Panc1 (cell line): ENCODE measurements around the gene EMC6. TPM values are rescaled to one million over a fixed set of nuclear protein-coding genes. Genes with fewer than 3 reads are reported as not detected.

Experiments used
- ATAC-seq: fragments of 200-7000 bp; cut with Tn5 transposase; 2 replicates; pipeline ENCODE4 v1.9.1; 2020; ENCODE audit warnings: mild to moderate bottlenecking, moderate library complexity
- BruUV-seq: library from RNA; stranded (reverse); fragments of 400-500 nt; replicated peaks from 2 replicates; lab custom pipeline; 2021; lab: Mats Ljungman, UMichigan
- CTCF ChIA-PET: fragments of 300-600 bp; sonication (Branson Sonifier 250); formaldehyde crosslinking; loops from one replicate; lab custom pipeline; 2022; ENCODE audit warnings: antibody characterized with exemption; lab: Charles Lee
- POLR2A ChIA-PET: fragments of 300-600 bp; sonication (Branson Sonifier 250); formaldehyde crosslinking; loops from one replicate; lab custom pipeline; 2022; ENCODE audit warnings: antibody characterized with exemption; lab: Charles Lee
- DNase-seq: peaks from one replicate; pipeline ENCODE4 v3.0.0-alpha.2; 2010; ENCODE audit warnings: low read depth, low spot score
- H3K27ac ChIP-seq: 2 replicates; pipeline ENCODE4 v1.5.1; 2011; ENCODE audit warnings: mild to moderate bottlenecking, low read length, inconsistent platforms
- H3K27me3 ChIP-seq: fragments of 200-500 bp; sonication (Bioruptor generic); 2 replicates; pipeline ENCODE4 v1.6.0; 2014; ENCODE audit warnings: low read length, inconsistent platforms; ENCODE audit not compliant: control insufficient read depth, insufficient read depth
- H3K36me3 ChIP-seq: fragments of 200-500 bp; sonication (Bioruptor generic); 2 replicates; pipeline ENCODE4 v1.5.1; 2014; ENCODE audit warnings: inconsistent platforms, mild to moderate bottlenecking, low read length, moderate library complexity; ENCODE audit not compliant: control insufficient read depth, insufficient read depth
- H3K4me1 ChIP-seq: 2 replicates; pipeline ENCODE4 v1.5.1; 2011; ENCODE audit warnings: inconsistent platforms, mild to moderate bottlenecking, low read length, moderate library complexity; ENCODE audit not compliant: control insufficient read depth, insufficient read depth
- H3K4me3 ChIP-seq, 2 experiments: 2 replicates each; pipeline ENCODE4 v1.5.1; 2011 to 2012; ENCODE audit warnings: low read depth in 2 of 2, low read length in 2 of 2, mild to moderate bottlenecking in 2 of 2, inconsistent platforms in 1 of 2, moderate library complexity in 1 of 2
- H3K9me3 ChIP-seq: fragments of 200-500 bp; sonication (Bioruptor generic); 2 replicates; pipeline ENCODE4 v1.5.1; 2014; ENCODE audit warnings: low read depth, mild to moderate bottlenecking, inconsistent platforms, low read length, moderate library complexity; ENCODE audit not compliant: control insufficient read depth, insufficient read depth
- CTCF ChIP-seq: fragments of 450-650 bp; IDR thresholded peaks from 2 replicates; pipeline ENCODE4 v1.5.1; 2017; ENCODE audit warnings: mild to moderate bottlenecking
- POLR2AphosphoS5 ChIP-seq: IDR thresholded peaks from 2 replicates; pipeline ENCODE4 v1.6.1; 2012; ENCODE audit warnings: mild to moderate bottlenecking, low read depth, low read length, moderate library complexity
- REST ChIP-seq, 2 experiments: IDR thresholded peaks; 2 replicates each; pipeline ENCODE4 v1.6.1; 2011 to 2012; ENCODE audit warnings: low read depth in 2 of 2, control low read depth in 1 of 2, low read length in 1 of 2, mild to moderate bottlenecking in 1 of 2, moderate library complexity in 1 of 2; ENCODE audit not compliant: insufficient read depth in 1 of 2
- SIN3A ChIP-seq: IDR thresholded peaks from 2 replicates; pipeline ENCODE4 v1.6.1; 2012; ENCODE audit warnings: low read depth, mild to moderate bottlenecking, low read length, moderate library complexity, borderline replicate concordance; ENCODE audit not compliant: insufficient read depth
- TCF7L2 ChIP-seq: IDR thresholded peaks from 2 replicates; pipeline ENCODE4 v1.6.1; 2011; ENCODE audit warnings: mild to moderate bottlenecking, low read depth, low read length, inconsistent platforms
- in situ Hi-C: cut with HindIII; loops from 2 replicates; pipeline ENCODE4 v1.10.0; 2016; ENCODE audit warnings: low sequenced_read_pairs, low pct_unique_long_range_greater_than_20kb
- intact Hi-C: fragments of 100-400 bp; cut with micrococcal nuclease; formaldehyde crosslinking; loops from one replicate; pipeline ENCODE4 v1.10.0; 2022; ENCODE audit not compliant: unreplicated experiment
- total RNA-seq: library from RNA; stranded (reverse); gene quantifications from one replicate; pipeline ENCODE4 v1.2.1, GENCODE V29; 2021; ENCODE audit not compliant: unreplicated experiment

The EMC6 gene
- total RNA-seq, 1 experiment from 2014 or later, result 65.9 TPM

DNA sequence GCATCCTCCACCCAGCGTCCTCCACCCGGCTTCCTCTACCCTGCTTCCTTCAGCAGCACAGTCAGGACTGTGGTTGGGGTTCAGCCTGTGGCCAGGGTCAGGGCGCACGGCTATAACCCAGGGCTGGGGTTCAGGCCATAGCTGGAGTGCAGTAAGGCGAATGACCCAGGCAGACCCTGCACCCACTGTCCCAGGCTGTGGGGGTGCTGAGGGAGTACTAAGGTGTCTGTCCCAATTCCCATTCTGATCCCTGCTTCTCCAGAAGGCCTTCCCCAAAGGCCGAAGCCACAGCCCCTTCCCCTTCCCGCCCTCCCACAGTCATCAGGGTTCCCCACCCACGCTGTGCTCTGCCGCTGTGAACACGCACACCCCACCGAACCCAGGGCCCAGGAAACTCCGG lies 12.4 kb downstream of the EMC6 start:
- POLR2A ChIA-PET, result no interaction called here
- H3K27me3 ChIP-seq, result no peaks in the 10 kb centered on the region
- H3K36me3 ChIP-seq, result no peaks in the 10 kb centered on the region
- BruUV-seq, result no TSS peak
- TF ChIP-seq CTCF, result no peak
- no peak for TF ChIP-seq REST (IDR thresholded peaks at IDR 0.05; ENCODE audit: insufficient read depth in 1 of 2, low read depth in 2 of 2, low read length in 1 of 2)
- TF ChIP-seq SIN3A, result no peak
- no peak for TF ChIP-seq TCF7L2
- no peak for TF ChIP-seq POLR2AphosphoS5
- H3K9me3 ChIP-seq, result no peaks in the 10 kb centered on the region
- no peak overlapping the region for H3K27ac ChIP-seq
- ATAC-seq (no peak), DNase-seq (no peak)
- H3K4me3 ChIP-seq, result no peak overlapping the region
- CTCF ChIA-PET, result no interaction called here
- in situ Hi-C loops, result no loop called here
- H3K4me1 ChIP-seq, result no peaks in the 10 kb centered on the region
- intact Hi-C loops, result no loop called here

GRCh38 chr17:3681565-3681964 lies 13.0 kb downstream of the EMC6 start:
- H3K27me3 ChIP-seq, result no peaks in the 10 kb centered on the region
- BruUV-seq, result no TSS peak
- no peak overlapping the region for H3K4me3 ChIP-seq
- in situ Hi-C loops, result no loop called here
- intact Hi-C loops, result no loop called here
- ChIA-PET CTCF (no interaction called here), POLR2A (no interaction called here)
- no peaks in the 10 kb centered on the region for H3K9me3 ChIP-seq
- no peak for ATAC-seq
- no peaks in the 10 kb centered on the region for H3K4me1 ChIP-seq
- no peak for DNase-seq
- TF ChIP-seq POLR2AphosphoS5 (no peak), TCF7L2 (no peak), REST (IDR thresholded peaks at IDR 0.05; ENCODE audit: insufficient read depth in 1 of 2, low read depth in 2 of 2, low read length in 1 of 2) (no peak), SIN3A (no peak), CTCF (no peak)
- H3K27ac ChIP-seq, result no peak overlapping the region
- no peaks in the 10 kb centered on the region for H3K36me3 ChIP-seq
